Fibroblast of skin of abdomen (primary cell): ENCODE data around the gene IL22.

Experiments
- DNase-seq: peaks from one replicate; pipeline ENCODE4 v3.0.0-alpha.2; 2013

Gene IL22

GRCh38 chr12:68264158-68264855, 10.9 kb upstream of the IL22 start:
- DNase-seq = peak; percentile 21

- peak; percentile 60 for DNase-seq
Observed at GRCh38 chr12:68263366-68263765, 10.0 kb upstream of the IL22 start.

- DNase-seq = no peak
Observed at GRCh38 chr12:68261896-68262295, 8.5 kb upstream of the IL22 start.

GRCh38 chr12:68260153-68260552, 6.7 kb upstream of the IL22 start:
- no peak for DNase-seq

- peak; percentile 81 for DNase-seq
Observed at GRCh38 chr12:68259318-68259940, 6.0 kb upstream of the IL22 start.

- DNase-seq = no peak
Observed at GRCh38 chr12:68252077-68252476, 1.3 kb downstream of the IL22 start.

GRCh38 chr12:68250454-68250853, 3.0 kb downstream of the IL22 start:
- no peak for DNase-seq

GRCh38 chr12:68247785-68248184, 5.6 kb downstream of the IL22 start:
- DNase-seq = no peak

GRCh38 chr12:68246350-68246749, 7.1 kb downstream of the IL22 start:
- DNase-seq = no peak

- no peak for DNase-seq
Observed at GRCh38 chr12:68245180-68246021, 8.0 kb downstream of the IL22 start.

- DNase-seq = no peak
Observed at GRCh38 chr12:68242777-68243176, 10.6 kb downstream of the IL22 start.

- no peak for DNase-seq
Observed at GRCh38 chr12:68240975-68241374, 12.4 kb downstream of the IL22 start.

GRCh38 chr12:68240079-68240478, 13.3 kb downstream of the IL22 start:
- DNase-seq = peak; percentile 84

GRCh38 chr12:68239309-68239982, 14.0 kb downstream of the IL22 start:
- no peak for DNase-seq

GRCh38 chr12:68237619-68238018, 15.8 kb downstream of the IL22 start:
- DNase-seq = no peak

- no peak for DNase-seq
Observed at GRCh38 chr12:68237078-68237477, 16.3 kb downstream of the IL22 start.

- no peak for DNase-seq
Observed at GRCh38 chr12:68236421-68237059, 16.9 kb downstream of the IL22 start.

GRCh38 chr12:68235576-68235975, 17.8 kb downstream of the IL22 start:
- DNase-seq = no peak

- no peak for DNase-seq
Observed at GRCh38 chr12:68234140-68234539, 19.3 kb downstream of the IL22 start.

- no peak for DNase-seq
Observed at GRCh38 chr12:68233498-68233897, 19.9 kb downstream of the IL22 start.

- no peak for DNase-seq
Observed at GRCh38 chr12:68231691-68232090, 21.7 kb downstream of the IL22 start.

GRCh38 chr12:68231229-68231628, 22.2 kb downstream of the IL22 start:
- DNase-seq = no peak

GRCh38 chr12:68229956-68230355, 23.4 kb downstream of the IL22 start:
- no peak for DNase-seq
